COLO829 (cell line): ENCODE data around the gene MIPEP.
"Not testable (repeated sequence)": the region's sequence is repeated elsewhere in the genome, so short reads cannot be mapped to it uniquely, and the experiment has no call there.

Experiments
- DNase-seq: peaks from one replicate; pipeline ENCODE4 v3.0.0; 2012; ENCODE audit warnings: low spot score

MIPEP gene

DNA sequence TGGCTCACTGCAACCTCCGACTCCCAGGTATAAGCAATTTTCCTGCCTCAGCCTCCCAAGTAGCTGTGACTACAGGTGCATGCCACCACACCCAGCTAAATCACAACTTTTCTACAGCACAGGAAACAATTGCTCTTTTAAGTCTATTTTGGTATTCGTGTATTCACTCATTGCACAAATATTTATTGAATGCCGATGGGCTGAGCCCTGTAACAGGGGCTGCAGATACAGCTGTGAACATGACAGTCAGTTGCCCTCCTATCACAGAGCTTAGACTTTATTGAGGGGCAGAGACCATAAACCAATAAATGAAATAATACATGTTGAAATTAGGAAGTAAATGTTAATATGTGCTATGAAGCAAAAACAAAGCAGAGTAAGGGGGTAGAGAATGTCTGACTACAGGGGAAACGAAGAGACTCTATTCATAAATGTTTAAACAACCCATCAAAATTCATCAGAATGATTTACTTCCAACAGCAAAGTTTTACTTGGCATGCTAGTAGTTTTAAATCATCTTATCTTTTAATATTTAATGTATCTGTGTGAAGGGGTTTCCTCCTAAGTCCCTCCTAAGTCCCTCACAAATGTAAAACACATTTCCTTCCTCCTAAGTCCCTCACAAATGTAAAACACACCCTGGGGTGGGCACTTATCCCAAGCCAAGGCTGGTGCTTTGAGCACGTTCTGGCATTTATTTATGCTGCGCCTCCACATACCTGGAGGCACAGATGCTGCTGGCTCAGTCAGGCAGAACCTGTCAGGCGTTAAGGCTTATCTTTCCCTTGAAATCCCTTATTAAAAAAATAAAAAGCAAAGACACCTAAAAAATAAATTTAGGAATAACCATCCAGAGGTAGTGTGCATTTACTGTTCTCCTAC, 140.8 kb downstream of the MIPEP start:
- no peak for DNase-seq

DNA sequence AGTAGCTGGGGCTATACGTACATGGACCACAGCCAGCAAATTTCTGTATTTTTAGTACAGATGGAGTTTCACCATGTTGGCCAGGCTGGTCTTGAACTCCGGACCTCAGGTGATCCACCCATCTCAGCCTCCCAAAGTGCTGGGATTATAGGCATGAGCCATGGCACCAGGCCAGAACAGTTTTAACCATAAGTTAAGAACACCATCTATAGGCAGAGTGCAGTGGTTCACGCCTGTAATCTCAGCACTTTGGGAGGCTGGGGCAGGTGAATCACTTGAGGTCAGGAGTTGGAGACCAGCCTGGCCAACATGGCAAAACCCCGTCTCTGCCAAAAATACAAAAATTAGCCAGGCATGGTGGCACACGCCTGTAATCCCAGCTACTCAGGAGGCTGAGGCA, 143.1 kb downstream of the MIPEP start:
- DNase-seq, result not testable (repeated sequence)

DNA sequence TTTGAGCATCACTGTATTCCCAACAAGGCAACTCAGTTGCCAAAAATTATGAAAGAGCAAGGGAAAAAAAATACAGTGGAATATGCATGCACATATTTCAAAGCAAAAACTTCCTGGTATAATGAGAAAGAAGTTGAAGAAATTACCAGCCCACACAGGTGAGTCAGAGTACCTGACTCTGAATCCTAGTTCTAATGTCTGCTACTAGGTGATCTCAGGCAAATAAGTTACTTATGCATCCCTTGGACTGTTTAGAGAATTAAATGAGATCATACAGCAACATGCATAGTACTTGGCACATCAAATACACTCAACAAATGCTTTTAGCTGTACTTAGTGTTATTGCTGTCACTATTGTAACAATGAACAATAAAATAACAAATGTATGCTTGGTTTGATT, 144.9 kb downstream of the MIPEP start:
- no peak for DNase-seq

DNA sequence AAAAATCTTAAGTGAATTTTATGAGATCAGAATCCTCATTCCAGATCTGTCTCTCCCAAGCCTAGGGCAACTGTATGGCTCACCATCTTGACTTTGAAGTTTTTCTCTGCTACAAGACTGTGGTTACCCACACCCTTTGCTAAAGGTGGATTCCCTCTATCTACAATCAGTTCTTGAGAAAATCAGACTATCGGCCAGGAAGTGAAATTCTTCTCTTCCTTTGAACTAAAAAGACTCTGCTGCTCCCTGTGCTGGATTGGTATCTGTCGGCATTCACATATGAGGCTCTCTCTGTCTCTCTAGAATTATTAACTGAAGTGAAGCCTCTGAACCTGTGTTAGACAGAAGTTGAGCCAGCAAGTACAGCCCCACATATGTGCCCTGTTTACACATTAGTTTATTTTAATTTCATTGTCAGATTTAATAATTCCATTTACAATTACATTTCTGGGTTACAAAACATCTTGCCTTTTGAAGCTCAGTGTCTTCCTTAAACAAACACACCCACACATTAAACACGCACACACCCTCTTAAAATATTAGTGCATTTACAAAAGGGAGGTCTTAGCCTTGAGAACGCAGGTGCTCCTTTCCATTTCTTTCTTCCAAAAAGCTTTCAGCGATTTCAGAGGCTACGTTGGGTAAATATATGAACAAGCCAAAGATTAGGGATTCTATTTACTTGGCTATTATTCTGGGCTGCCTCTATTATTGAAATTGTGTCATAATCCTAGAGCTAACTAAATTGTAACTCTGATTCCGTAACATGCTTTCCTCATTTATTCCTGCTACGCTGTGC, 145.7 kb downstream of the MIPEP start:
- no peak for DNase-seq

DNA sequence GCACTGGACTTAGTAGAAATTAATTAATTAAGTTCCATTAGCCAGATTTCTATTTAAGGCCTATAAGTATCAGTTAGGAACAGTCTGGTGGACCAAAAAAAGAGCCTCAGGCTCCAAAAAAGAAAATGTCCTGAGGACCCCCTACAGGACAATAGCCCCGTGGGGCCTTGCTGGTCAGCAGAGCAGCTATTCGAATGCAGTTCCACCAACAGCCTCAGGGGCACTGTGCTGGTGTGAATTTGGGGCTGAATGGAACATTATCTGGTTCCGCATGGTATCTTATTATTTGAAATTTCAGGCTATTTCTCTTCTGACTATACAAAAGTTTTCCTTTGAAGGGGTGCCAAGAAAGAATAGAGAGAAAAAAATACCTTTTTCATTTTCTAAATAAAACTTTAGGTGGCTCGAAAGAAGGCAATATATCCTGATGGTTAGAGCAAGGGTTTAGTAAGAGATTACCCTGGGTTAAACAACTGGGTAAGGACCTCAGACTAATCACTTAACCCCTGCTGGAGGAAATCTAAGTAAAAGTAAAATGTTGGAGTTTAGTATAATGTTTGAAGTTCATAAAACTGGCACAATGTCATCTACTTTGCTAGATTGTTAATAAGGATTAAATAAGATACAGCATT, 147.2 kb downstream of the MIPEP start:
- DNase-seq, result no peak

- no peak for DNase-seq
Observed at GRCh38 chr13:23740002-23740401, 149.2 kb downstream of the MIPEP start.

DNA sequence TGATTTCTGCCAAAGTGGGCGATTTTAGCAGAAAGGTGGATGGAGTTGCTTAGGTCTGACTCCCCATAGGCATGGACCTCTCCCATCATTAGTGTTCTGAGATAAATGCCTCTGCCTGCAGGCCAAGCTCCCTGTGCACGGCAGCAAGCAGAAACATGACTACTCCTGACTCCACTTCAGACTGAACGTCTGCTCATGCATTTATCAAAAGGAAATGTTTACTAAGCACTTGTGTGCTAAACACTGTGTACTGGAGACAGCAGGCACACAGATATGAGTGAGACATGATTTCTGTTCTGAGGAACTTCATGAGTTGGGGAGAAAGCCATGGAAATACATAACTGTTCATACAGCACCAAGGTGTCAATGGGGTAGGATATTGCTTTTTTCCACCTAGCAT, 149.6 kb downstream of the MIPEP start:
- DNase-seq, result no peak

DNA sequence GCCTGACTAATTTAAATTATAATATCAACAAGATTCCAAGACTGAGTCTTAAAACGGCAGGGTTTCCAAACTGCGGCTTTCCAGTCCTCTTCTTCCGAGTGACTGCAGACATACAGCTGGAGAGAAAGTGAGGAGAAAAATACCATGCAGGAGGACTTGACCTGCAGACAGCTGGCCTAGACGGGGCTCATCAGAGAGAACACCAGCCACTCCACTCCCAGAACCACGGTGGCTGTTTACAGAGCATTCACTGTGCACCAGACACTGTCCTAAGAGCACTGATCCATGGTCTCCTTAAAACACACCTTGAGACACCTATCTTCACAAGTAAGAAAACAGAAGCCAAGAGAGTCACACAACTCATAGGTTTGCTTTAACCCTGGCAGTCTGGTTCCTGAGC, 152.7 kb downstream of the MIPEP start:
- DNase-seq, result no peak

DNA sequence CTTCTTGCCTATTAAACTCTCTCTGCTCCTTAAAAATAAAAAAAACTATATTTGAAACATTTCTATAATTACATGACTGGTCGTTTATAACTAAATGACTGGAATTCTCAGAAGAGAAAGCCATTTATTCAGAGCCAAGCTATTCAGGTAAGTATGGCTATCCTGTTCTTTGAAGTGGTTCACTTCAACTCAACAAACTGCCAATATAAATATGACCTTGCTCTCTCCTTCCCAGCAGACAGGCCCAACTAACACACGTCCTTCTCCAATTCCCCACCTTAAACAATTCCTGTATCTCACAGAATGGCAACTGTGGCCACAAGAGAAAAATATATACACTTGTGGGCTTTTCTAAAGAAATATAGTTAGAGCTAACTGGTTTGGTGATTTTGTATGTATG, 153.9 kb downstream of the MIPEP start:
- no peak for DNase-seq

- no peak for DNase-seq
Observed at GRCh38 chr13:23731709-23732108, 157.5 kb downstream of the MIPEP start.

DNA sequence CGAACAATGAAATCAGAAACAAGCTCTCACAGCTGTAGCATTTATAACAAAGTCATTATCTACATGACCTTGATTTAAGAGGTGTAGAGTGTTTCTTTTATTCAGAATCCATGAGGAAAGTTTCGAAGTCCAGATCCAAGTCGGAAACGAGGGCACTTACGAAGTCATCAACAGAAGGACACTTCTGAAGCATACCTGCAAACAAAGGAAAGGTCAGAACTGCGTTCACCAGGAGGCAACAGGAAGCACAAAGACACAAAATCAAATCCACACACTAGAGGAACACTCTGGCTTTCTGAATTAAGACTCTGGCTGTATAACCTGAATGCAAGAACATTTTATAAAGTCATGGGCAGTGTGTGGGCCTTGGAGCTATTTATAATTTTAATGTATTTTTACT, 158.9 kb downstream of the MIPEP start:
- DNase-seq, result no peak

DNA sequence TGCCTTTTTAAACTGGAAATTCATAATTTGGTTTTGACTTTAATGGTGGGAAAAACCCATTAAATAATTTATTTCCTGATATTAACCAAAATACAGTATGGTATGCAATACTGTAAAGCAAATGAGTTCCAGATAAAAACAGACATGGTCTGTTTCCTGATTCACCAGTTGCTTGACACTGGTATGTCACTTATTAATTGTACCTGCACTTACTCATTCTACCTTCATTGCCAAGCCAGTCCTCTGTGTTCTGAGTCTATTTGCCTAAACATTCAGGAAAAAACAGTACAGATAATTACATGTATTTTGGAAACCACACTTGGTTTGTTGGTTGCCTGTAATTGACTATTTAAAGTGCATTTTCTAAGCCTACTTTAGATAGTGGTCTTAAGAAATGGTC, 159.7 kb downstream of the MIPEP start:
- DNase-seq, result no peak

DNA sequence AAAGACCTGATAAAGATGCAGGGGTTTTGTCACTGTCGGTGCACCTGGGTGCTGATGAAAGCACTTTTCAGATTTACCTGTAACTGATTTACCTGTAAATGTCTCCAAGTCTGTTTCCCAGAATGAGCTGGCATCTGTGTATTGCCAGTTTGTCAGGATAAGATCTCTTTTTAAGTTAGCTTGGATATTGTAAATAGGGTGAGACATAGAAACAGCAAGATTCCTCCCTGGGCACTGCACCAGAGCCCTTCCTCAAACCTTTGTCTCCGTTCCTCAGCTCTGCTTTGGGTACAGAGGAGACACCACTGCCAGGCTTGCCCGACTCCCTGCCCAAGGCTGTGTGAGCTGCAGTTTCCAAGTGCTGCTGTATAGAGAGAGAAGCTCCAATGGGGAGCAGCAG, 160.4 kb downstream of the MIPEP start:
- DNase-seq, result no peak

- no peak for DNase-seq
Observed at GRCh38 chr13:23725922-23726321, 163.3 kb downstream of the MIPEP start.

DNA sequence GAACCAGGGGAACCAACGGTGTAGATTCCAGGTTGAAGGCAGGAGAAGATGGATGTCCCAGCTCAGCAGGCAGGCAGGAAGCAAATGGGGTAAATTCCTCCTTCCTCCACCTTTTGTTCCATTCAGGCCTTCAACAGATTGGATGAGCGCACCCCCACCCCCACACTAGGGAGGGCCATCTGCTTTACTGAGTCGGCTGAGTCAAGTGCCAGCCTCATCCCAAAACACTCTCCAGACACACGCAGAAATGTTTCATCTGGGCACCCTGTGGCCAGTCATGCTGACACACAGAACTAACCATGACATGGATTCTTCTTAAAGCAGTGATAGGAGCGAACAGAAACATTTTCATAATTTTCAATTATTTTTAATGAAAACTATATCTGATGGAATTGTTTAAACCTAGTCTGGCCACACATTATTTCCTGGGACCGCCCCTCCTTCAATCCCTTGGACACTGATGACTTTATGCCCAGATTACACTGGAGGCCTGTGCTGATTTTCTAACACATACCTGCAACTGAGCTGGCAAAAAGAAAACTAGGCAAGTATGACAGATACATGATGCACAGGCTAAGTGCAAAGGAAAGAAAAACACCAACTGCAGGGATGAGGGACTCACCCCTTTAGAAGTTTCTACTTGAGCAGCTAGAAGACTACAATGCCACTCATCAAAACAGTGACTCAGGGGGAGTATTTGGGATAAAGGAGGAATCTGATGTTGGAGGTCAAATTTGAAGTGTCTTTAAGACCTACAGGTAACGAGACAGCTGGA, 164.8 kb downstream of the MIPEP start:
- DNase-seq, result no peak

DNA sequence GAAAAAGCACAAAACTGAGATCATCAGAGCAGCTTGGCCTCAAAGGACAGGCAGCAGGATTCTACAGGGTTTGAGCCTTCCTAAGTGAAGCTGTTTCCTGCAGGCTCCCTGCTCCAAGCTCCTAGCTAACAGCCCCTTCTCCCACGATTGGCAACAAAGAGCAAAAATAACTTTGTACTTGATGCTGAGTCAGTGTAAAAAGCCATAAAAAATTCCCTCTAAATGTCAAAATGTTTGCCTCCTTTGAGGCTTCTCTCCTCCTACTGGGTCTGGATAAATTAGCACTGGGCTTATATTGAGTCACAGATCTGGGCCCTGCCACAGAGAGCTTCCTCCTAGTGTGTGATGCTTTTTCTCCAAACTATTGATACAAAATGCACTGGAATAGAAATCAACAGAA, 165.7 kb downstream of the MIPEP start:
- DNase-seq, result peak; percentile 53

DNA sequence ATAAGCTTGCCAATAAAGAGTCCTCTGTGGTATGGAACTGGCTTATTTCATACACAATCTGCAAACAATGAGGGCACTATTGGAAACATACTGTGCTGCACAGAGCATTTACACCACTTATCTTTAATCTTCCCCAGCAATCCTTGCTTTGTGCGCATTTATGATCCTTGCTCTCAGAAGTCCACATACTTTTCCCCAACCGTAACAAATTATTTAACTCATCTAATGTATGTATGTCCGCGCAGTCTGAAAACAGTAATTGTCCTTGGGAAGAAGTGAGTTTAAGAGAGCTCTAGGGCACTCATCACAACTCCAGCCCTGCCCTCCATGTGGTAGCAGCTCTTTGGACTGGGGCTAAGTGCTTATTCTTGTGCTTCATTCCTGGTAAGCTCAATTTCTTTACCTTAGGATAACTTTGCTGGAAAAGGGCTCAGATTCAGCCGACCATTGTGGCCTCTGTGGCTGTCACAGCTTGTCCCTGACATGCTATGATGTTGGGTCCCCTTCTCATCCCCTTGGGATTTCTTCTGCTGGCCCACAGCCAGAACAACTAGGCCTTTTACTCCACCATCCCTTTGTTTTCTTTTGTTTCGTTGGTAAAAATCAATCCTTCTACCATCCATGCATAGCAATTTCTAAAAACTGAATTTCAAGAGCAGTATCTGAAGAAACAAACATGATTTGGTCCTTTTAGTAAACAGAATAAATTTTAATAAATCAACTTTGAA, 166.3 kb downstream of the MIPEP start:
- peak; percentile 87 for DNase-seq

DNA sequence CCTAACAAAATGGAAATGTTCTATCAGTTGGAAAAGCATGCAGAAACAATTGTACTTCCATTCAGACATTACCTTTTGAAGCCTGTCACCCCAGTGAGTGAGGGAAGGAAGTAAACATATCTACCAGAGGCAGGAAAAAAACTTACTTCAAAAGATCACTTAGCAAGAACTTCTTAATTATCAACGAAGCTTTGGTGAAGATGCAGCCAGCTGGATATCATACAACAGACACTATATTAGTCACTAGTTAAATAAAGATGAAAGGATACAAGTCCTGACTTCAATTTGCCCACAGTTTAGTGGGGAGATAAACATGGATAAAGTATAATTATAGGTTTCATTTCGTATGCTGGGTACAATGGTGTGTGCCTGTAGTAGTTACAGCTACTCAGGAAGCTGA, 170.2 kb downstream of the MIPEP start:
- no peak for DNase-seq

DNA sequence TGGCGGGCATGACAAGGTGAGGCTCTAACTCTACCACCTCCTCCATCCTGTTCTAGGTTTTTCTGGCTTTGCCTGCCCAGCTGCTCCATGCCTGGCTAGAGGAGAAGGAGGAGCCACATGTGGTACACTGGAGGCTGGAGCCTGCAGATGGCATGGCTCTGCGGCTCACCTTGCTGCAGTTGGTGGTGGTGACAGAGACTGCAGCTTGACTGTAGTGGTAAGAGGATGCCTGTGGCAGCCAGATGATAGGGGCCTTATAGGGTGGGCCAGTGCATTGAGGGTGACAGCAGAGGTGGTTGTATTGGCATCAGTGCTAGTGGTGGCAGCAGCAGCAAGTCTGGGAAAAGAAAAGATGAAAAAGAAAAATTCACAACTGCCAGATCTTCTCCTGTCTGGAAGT, 172.8 kb downstream of the MIPEP start:
- no peak for DNase-seq

DNA sequence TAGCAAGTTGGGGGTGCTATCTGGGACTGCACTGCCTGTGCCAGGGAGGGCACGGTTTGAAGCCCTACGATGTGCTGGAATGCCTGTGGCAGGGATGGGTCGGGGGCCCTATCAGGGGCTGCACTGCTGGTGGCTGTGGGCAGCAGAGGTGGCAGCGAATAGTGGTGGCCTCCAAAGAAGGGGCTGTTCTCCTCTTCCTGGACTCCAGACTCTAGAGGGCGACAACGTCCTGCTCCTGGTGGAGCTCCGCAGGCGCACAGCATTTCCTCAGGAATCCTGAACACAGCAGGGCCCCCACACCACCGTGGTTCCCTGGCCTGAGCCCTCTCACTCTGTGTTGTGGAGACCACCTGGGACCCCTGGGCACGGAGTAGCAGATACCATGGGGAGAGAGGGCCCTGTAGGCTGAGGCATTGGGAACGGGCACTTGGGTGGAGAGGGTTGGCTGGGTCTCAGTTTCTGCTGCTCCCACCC, 173.4 kb downstream of the MIPEP start:
- DNase-seq, result peak; percentile 20

DNA sequence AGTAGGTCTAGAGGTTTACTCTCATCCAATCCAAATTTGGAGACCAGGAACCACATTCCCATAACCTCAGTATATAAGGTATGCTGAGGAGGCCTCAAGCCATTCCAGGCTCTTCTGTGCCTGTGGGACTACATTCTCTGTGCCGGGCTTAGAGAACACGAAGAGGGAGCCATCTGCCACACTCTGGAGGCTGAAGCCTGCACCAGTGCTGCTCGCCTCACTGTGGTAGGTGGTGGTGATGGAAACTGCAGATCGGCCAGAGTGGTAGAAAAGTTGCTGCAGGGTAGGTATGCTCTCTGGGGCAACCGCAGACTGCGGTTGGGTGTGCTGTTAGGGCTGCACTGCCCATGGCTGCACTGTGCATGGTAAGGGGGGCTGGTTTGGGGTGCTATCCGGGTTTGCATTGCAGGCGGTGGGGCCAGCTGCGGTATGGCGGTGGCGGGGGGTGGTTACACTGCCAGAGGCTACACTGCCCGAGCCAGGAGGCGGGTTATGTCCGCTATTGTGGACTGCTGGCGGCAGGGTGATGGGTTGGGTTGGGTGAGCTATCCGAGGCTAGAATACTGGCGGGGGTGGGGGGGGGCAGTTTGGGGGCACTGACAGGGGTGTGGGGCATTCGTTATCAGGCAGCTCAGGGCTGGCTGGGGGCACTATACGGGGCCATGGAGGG, 174.0 kb downstream of the MIPEP start:
- no peak for DNase-seq
